ENCODE measurements around the gene NKAIN2.

Gene NKAIN2

DNA sequence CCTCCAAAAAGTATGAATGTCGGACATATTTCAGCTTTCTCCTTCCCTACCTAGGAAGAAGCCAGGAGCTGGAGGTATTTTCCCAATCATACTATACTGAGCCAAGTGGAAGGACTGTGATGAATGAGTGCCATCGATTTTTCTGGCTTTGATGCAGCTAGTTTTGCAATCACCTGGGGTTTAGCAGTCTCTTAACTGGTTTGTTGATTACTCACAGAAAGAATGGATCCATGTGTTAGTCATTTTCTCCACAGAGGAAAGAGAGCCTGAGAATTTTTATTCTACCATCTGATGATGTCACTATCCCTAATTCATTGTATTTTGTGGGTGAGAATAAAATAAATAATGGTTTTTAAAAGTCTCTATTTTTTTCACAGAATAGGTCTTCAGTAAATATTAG, 875.7 kb downstream of the NKAIN2 start:
- peak; percentile 89 for DNase-seq (ENCODE audit: low read depth)
- H3K4me3 ChIP-seq (ENCODE audit: control insufficient read depth, low read depth, low read length), result no peak overlapping the region
- TF ChIP-seq, protein P1, sequence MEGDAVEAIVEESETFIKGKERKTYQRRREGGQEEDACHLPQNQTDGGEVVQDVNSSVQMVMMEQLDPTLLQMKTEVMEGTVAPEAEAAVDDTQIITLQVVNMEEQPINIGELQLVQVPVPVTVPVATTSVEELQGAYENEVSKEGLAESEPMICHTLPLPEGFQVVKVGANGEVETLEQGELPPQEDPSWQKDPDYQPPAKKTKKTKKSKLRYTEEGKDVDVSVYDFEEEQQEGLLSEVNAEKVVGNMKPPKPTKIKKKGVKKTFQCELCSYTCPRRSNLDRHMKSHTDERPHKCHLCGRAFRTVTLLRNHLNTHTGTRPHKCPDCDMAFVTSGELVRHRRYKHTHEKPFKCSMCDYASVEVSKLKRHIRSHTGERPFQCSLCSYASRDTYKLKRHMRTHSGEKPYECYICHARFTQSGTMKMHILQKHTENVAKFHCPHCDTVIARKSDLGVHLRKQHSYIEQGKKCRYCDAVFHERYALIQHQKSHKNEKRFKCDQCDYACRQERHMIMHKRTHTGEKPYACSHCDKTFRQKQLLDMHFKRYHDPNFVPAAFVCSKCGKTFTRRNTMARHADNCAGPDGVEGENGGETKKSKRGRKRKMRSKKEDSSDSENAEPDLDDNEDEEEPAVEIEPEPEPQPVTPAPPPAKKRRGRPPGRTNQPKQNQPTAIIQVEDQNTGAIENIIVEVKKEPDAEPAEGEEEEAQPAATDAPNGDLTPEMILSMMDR (conservative IDR thresholded peaks at IDR 0.05; ENCODE audit: control insufficient read depth, insufficient read depth, low read depth, low read length), result no peak

DNA sequence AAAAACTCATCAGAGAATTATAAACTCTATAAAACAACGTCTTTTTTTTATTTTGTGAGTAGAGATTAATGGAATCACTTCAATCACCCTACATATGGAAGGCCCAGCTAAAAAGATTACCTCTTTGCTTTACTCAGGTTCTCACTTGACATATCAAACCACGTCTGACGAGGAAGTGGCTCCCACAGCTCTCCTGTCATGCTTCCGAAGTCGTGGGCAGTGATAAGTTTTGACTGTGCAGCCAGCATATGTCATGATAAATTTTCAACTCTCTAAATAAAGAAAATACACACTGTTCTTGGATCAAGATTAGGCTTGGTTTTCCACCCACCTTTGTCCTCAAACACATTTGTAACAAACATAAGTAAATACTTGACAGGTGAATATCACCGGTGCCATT, 879.1 kb downstream of the NKAIN2 start:
- TF ChIP-seq, protein P1 (conservative IDR thresholded peaks at IDR 0.05; ENCODE audit: control insufficient read depth, insufficient read depth, low read depth, low read length), result no peak
- DNase-seq (ENCODE audit: low read depth), result no peak
- no peak overlapping the region for H3K4me3 ChIP-seq (ENCODE audit: control insufficient read depth, low read depth, low read length)

DNA sequence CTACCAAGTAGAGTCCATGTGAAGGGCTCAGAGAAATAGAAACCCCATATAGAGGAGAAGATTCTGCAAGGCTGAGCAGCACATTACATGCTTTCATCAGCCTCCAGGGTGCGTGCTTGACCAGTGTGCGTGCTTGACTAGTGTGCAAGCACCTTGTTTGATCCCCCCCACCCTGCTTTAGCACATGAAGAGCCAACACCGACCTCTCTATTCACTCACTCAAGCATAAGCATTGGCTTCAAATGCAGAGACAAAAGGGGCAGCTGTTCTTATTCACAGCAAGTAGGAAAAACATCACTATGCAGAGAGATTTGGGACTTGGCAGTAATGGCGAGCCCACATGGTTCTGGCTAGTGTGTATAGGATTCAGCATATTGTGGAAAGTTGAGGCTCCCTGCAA, 879.8 kb downstream of the NKAIN2 start:
- no peak overlapping the region for H3K4me3 ChIP-seq (ENCODE audit: control insufficient read depth, low read depth, low read length)
- TF ChIP-seq, protein P1 (conservative IDR thresholded peaks at IDR 0.05; ENCODE audit: control insufficient read depth, insufficient read depth, low read depth, low read length), result no peak
- no peak for DNase-seq (ENCODE audit: low read depth)

DNA sequence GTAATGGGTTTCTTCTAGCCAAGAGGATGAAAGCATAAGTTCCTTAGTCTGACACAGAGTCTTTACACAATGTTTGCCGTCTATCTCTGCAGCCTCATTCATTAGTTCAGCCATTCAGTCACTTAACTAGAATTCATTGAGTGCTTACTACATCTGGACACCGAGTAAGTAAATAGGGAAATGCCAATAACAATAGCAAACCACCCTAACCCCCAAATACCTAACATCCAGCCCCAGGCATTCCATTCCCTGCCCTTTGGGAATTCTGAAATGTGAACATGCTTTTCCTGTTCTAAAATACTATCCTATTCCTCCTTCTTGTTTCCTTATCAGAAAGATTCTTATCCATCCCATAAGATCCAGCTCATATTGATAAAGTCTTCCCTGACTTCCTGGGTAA, 881.0 kb downstream of the NKAIN2 start:
- TF ChIP-seq, protein P1 (conservative IDR thresholded peaks at IDR 0.05; ENCODE audit: control insufficient read depth, insufficient read depth, low read depth, low read length), result no peak
- no peak overlapping the region for H3K4me3 ChIP-seq (ENCODE audit: control insufficient read depth, low read depth, low read length)
- DNase-seq (ENCODE audit: low read depth), result peak; percentile 28

DNA sequence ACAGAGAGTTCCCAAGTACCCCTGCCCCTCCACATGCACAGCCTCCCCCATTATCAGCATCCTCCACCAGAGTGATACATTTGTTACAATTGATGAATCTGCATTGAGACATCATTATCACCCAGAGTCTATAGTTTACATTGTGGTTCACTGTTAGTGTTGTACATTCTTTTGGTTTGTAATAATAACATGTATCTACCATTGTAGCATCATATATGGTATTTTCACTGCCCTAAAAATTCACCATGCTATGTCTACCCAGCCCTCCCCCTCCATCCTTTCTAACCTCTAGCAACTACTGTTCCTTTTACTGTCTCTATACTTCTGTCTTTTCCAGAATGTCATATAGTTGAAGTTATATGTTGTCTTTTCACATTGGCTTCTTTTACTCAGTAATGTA, 884.7 kb downstream of the NKAIN2 start:
- TF ChIP-seq, protein P1 (conservative IDR thresholded peaks at IDR 0.05; ENCODE audit: control insufficient read depth, insufficient read depth, low read depth, low read length), result no peak
- no peak overlapping the region for H3K4me3 ChIP-seq (ENCODE audit: control insufficient read depth, low read depth, low read length)
- no peak for DNase-seq (ENCODE audit: low read depth)

DNA sequence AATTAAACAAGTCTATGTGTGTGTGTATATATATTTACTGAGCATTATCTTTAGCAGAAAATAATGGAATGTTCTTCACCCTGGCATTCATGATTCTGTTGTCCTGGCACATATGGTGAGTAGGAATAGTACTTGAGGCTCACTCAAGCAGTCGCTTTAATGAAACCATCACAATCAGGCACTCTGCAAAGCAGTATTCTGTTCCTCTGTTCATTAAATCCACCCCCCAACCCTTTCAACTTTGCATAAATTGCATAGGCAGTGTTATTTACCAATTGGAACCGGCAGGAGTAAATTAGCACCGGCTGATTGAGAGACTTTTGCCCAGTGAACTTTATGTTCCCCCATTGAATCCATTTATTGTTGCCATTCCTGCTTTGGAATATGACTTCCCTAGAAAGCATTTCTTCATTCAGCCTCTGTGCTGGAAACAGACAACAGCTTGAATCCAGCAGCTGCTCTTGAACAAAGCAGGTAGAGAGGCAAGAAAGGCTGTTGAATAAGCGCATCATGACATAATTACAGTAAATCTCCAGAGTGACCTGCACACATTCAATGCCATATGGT, 890.6 kb downstream of the NKAIN2 start:
- no peak for DNase-seq (ENCODE audit: low read depth)
- TF ChIP-seq, protein P1 (conservative IDR thresholded peaks at IDR 0.05; ENCODE audit: control insufficient read depth, insufficient read depth, low read depth, low read length), result no peak
- H3K4me3 ChIP-seq (ENCODE audit: control insufficient read depth, low read depth, low read length), result no peak overlapping the region

DNA sequence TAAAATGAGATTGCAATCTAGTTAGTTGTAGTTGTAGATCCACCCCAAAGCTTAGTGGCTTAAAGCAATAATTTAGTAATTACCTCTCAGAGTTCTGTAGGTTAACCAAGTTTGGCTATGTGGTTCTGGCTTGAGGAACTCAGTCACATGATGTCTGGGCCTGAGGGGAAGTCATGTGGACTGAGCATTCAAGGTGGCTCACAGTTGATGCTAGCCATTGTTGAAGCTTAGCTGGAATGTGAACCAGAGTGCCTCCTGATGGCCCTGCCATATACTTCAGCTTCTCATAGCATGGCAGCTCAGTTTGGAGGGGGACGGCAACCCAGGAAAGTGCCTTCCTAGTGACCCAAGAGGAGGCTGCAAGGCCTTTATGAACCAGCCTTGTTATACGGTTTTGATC, 895.4 kb downstream of the NKAIN2 start:
- no peak for DNase-seq (ENCODE audit: low read depth)

More for the DNA sequence above, 895.4 kb downstream of the NKAIN2 start:
- no peak overlapping the region for H3K4me3 ChIP-seq (ENCODE audit: control insufficient read depth, low read depth, low read length)
- TF ChIP-seq, protein P1 (conservative IDR thresholded peaks at IDR 0.05; ENCODE audit: control insufficient read depth, insufficient read depth, low read depth, low read length), result no peak

Measured in fibroblast of mammary gland (primary cell).